K562 (cell line): ENCODE results near the gene ITPA. TPM values are rescaled to one million over a fixed set of nuclear protein-coding genes. Genes with fewer than 3 reads are reported as not detected.

Experiments used
- ATAC-seq: fragments of 200-7000 bp; cut with Tn5 transposase; 3 replicates; pipeline ENCODE4 v1.9.1; 2020; ENCODE audit warnings: moderate library complexity
- BruUV-seq: library from RNA; stranded (reverse); fragments of 400-500 nt; replicated peaks from 2 replicates; lab custom pipeline; 2021; lab: Mats Ljungman, UMichigan
- CTCF ChIA-PET: fragments of 300-600 bp; formaldehyde crosslinking; extraction: SDS; loops from one replicate; lab custom pipeline; 2021; ENCODE audit warnings: low intra/inter-chr PET ratio; lab: Yijun Ruan, JAX
- POLR2A ChIA-PET: fragments of 300-600, 350-650 bp; sonication (Branson Sonifier 250); formaldehyde crosslinking; extraction: SDS; loops from one replicate; lab custom pipeline; 2021; ENCODE audit warnings: antibody characterized with exemption, inconsistent platforms; lab: Yijun Ruan, JAX
- DNase-seq, 4 experiments: peaks; one replicate each; pipeline versions ENCODE4 v3.0.0 to v3.0.0-alpha.2; 2011 to 2018; ENCODE audit warnings: low spot score in 3 of 4, mixed read lengths in 3 of 4; ENCODE audit errors: extremely low read depth in 1 of 4
- FAIRE-seq: peaks from 2 replicates; lab custom pipeline; 2011; peaks lifted over from hg19 to GRCh38; lab: Jason Lieb, UNC
- H2AFZ ChIP-seq: 2 replicates; pipeline ENCODE4 v1.6.0; 2011; ENCODE audit warnings: low read depth, low read length, control low read depth, inconsistent platforms
- H3K27ac ChIP-seq: fragments of 200-600 bp; 3 replicates; pipeline ENCODE4 v1.8.0; 2011; ENCODE audit warnings: low read depth, mild to moderate bottlenecking, control low read depth, inconsistent platforms, low read length, moderate library complexity, mixed read lengths; ENCODE audit errors: extremely low read depth
- H3K27me3 ChIP-seq, 2 experiments: fragments of 300-600 bp in 1 of 2; 2 replicates in 1 of 2; 3 replicates in 1 of 2; pipeline versions ENCODE4 v1.6.0 to v1.8.0; 2011; ENCODE audit warnings: inconsistent platforms in 2 of 2, low read length in 2 of 2, mild to moderate bottlenecking in 1 of 2, mixed read lengths in 1 of 2, moderate library complexity in 1 of 2; ENCODE audit not compliant: control insufficient read depth in 2 of 2, insufficient read depth in 2 of 2
- H3K36me3 ChIP-seq: fragments of 300-600 bp; 3 replicates; pipeline ENCODE4 v1.8.0; 2011; ENCODE audit warnings: mild to moderate bottlenecking, low read length, inconsistent platforms; ENCODE audit not compliant: control insufficient read depth, insufficient read depth
- H3K4me1 ChIP-seq, 2 experiments: fragments of 200-600 bp in 1 of 2; replicated peaks in 1 of 2; 2 replicates in 1 of 2; 3 replicates in 1 of 2; pipeline versions ENCODE4 v1.5.1 to v1.8.0; 2011; ENCODE audit warnings: inconsistent platforms in 2 of 2, low read length in 2 of 2, mild to moderate bottlenecking in 1 of 2, mixed read lengths in 1 of 2, moderate library complexity in 1 of 2; ENCODE audit not compliant: control insufficient read depth in 2 of 2, insufficient read depth in 2 of 2
- H3K4me2 ChIP-seq: 2 replicates; pipeline ENCODE4 v1.6.1; 2011; ENCODE audit warnings: low read length, control low read depth, inconsistent platforms, mixed read lengths; ENCODE audit not compliant: insufficient read depth
- H3K4me3 ChIP-seq: fragments of 200-600 bp; sonication (generic), shearing (Covaris generic); 2 replicates; pipeline ENCODE4 v1.5.1; 2016; ENCODE audit warnings: control low read depth, inconsistent platforms
- H3K79me2 ChIP-seq: fragments of 200-600 bp; 3 replicates; pipeline ENCODE4 v1.8.0; 2011; ENCODE audit warnings: low read length, inconsistent platforms; ENCODE audit not compliant: control insufficient read depth, insufficient read depth
- H3K9ac ChIP-seq, 2 experiments: 2 replicates each; pipeline versions ENCODE4 v1.6.0 to v1.6.1; 2011; ENCODE audit warnings: low read depth in 2 of 2, low read length in 2 of 2, control low read depth in 1 of 2, inconsistent platforms in 1 of 2, mild to moderate bottlenecking in 1 of 2, mixed read lengths in 1 of 2; ENCODE audit not compliant: insufficient read depth in 1 of 2
- H3K9me1 ChIP-seq: one replicate; pipeline ENCODE4 v1.6.0; 2011; ENCODE audit warnings: inconsistent platforms, mild to moderate bottlenecking, low read length, moderate library complexity; ENCODE audit not compliant: control insufficient read depth, insufficient read depth
- H3K9me3 ChIP-seq: replicated peaks from 2 replicates; pipeline ENCODE4 v1.5.1; 2011; ENCODE audit warnings: low read depth, low read length, inconsistent platforms; ENCODE audit not compliant: control insufficient read depth, insufficient read depth
- H4K20me1 ChIP-seq: replicated peaks from 2 replicates; pipeline ENCODE4 v1.6.1; 2011; ENCODE audit warnings: low read length, inconsistent platforms, mixed read lengths; ENCODE audit not compliant: control insufficient read depth, insufficient read depth
- CCAR2 ChIP-seq: fragments of 200-400 bp; formaldehyde crosslinking; IDR thresholded peaks from 2 replicates; pipeline ENCODE4 v1.6.1; 2017; ENCODE audit warnings: mild to moderate bottlenecking, low read depth, low read length
- CEBPZ ChIP-seq: fragments of 150-350 bp; IDR thresholded peaks from 2 replicates; pipeline ENCODE4 v1.6.1; 2014; ENCODE audit warnings: low read depth, mild to moderate bottlenecking, low read length, borderline replicate concordance
- E4F1 ChIP-seq: fragments of 250-450 bp; sonication (Bioruptor Pico); IDR thresholded peaks from 2 replicates; pipeline ENCODE4 v1.5.0; 2021; ENCODE audit warnings: mild to moderate bottlenecking, borderline replicate concordance
- GTF3C2 ChIP-seq: IDR thresholded peaks from 3 replicates; pipeline ENCODE4 v1.6.1; 2011; ENCODE audit warnings: borderline replicate concordance, mild to moderate bottlenecking, moderate library complexity; ENCODE audit not compliant: insufficient read length; ENCODE audit errors: extremely low read depth
- MAFK ChIP-seq: IDR thresholded peaks from 2 replicates; pipeline ENCODE4 v1.6.1; 2011; ENCODE audit warnings: low read length, improper control_type of control experiment
- NR2F6 ChIP-seq: fragments of 450-650 bp; formaldehyde crosslinking; IDR thresholded peaks from 2 replicates; pipeline ENCODE4 v1.4.0; 2020; ENCODE audit warnings: mild to moderate bottlenecking
- YBX1 ChIP-seq: fragments of 450-650 bp; IDR thresholded peaks from 2 replicates; pipeline ENCODE4 v1.7.1; 2016; ENCODE audit warnings: mild to moderate bottlenecking
- ZNF253 ChIP-seq: fragments of 250-450 bp; sonication (Bioruptor Pico); conservative IDR thresholded peaks from 2 replicates; pipeline ENCODE4 v1.6.1; 2021; ENCODE audit warnings: mild to moderate bottlenecking
- ZNF311 ChIP-seq: fragments of 250-450 bp; sonication (Bioruptor Pico); IDR thresholded peaks from 2 replicates; pipeline ENCODE4 v1.4.0; 2020; ENCODE audit warnings: mild to moderate bottlenecking, moderate library complexity
- ZNF324 ChIP-seq: fragments of 250-450 bp; sonication (Bioruptor Pico); IDR thresholded peaks from 2 replicates; pipeline ENCODE4 v1.4.0; 2020; ENCODE audit warnings: mild to moderate bottlenecking
- WGBS: fragments of 100-300 bp; shearing (Covaris generic); methylation state at CpG from one replicate; pipeline ENCODE4 v1.1.6; 2016; ENCODE audit warnings: low coverage, mixed read lengths; ENCODE audit not compliant: insufficient coverage; ENCODE audit errors: missing lambda C conversion rate; 5-methylcytosine and 5-hydroxymethylcytosine counted together
- in situ Hi-C: fragments of 300-500 bp; cut with MboI; formaldehyde crosslinking; loops from 4 replicates; pipeline ENCODE4 v1.15.0; 2018; ENCODE audit warnings: inconsistent platforms, mixed read lengths
- intact Hi-C: fragments of 100-400 bp; cut with micrococcal nuclease; formaldehyde crosslinking; loops from 2 replicates; pipeline ENCODE4 v1.14.2; 2022
- polyA plus RNA-seq, 8 experiments: library from polyadenylated mRNA; depleted of rRNA in 4 of 8; stranded (reverse) in 5 of 8; unstranded in 3 of 8; fragments of >200 nt; fragmentation: Nextera tagmentation in 2 of 8; fragmentation: Illumina TruSeq in 1 of 8; extraction: Ambion mirVana in 2 of 8; extraction: Trizol in 1 of 8; gene quantifications; 2 replicates each; pipeline versions ENCODE4 v1.2.1 to v1.2.3, GENCODE V29; 2011 to 2014; ENCODE audit warnings: inconsistent platforms in 1 of 8, missing spikeins in 1 of 8
- total RNA-seq, 7 experiments: library from RNA; depleted of rRNA in 6 of 7; stranded (reverse); fragments of >200 nt in 6 of 7; fragmentation: Illumina TruSeq in 2 of 7; extraction: Trizol in 2 of 7; gene quantifications; 2 replicates each; pipeline versions ENCODE4 v1.2.1 to v1.2.3, GENCODE V29; 2011 to 2021; ENCODE audit warnings: low replicate concordance in 1 of 7

ITPA gene
- total and polyA plus RNA-seq, 9 of the 15 experiments (the other 6 are each of a cell fraction or from before 2014, with no cell fraction given): 5.0 to 79.7 (median 36.7) TPM

GRCh38 chr20:3164763-3165410 is 44.4 kb upstream of the ITPA start (continued):
- no peak for TF ChIP-seq MAFK
- no peak for TF ChIP-seq GTF3C2
- no peak for TF ChIP-seq ZNF324 (CRISPR knock-in tag)
- no peak for TF ChIP-seq ZNF253 (CRISPR knock-in tag)
- no peak for TF ChIP-seq YBX1
- no peak for TF ChIP-seq NR2F6 (CRISPR knock-in tag)
- TF ChIP-seq, all 486 proteins: peak for 0

GRCh38 chr20:3165473-3166337 is 43.6 kb upstream of the ITPA start:
- 72% methylated on average over 17 of the region's 45 CpGs for WGBS
- H2AFZ ChIP-seq: no peak overlapping the region
- ChIA-PET POLR2A (no interaction called here), CTCF (no interaction called here)
- H3K9me1 ChIP-seq: no peaks in the 10 kb centered on the region
- H3K27me3 ChIP-seq: no peaks in the 10 kb centered on the region
- peaks cover 0 to 42% of the 10 kb centered on the region in 2 experiments; a peak in 2 of 5 replicates for H3K4me1 ChIP-seq
- H3K9me3 ChIP-seq: no peaks in the 10 kb centered on the region
- DNase-seq (no peak), ATAC-seq (no peak), FAIRE-seq (no peak)
- H3K4me2 ChIP-seq: no peak overlapping the region
- BruUV-seq: no TSS peak
- H3K79me2 ChIP-seq: no peaks in the 10 kb centered on the region
- in situ Hi-C loops (no loop called here), intact Hi-C loops (no loop called here)
- H3K27ac ChIP-seq: no peak overlapping the region
- H3K4me3 ChIP-seq: no peak overlapping the region
- H4K20me1 ChIP-seq: no peaks in the 10 kb centered on the region
- no peak overlapping the region for H3K9ac ChIP-seq
- no peaks in the 10 kb centered on the region for H3K36me3 ChIP-seq
- TF ChIP-seq E4F1: no peak
- TF ChIP-seq CCAR2: no peak
- no peak for TF ChIP-seq ZNF311 (CRISPR knock-in tag)
- TF ChIP-seq CEBPZ: no peak
